ENCODE data around the gene TBC1D25.

The TBC1D25 gene

DNA sequence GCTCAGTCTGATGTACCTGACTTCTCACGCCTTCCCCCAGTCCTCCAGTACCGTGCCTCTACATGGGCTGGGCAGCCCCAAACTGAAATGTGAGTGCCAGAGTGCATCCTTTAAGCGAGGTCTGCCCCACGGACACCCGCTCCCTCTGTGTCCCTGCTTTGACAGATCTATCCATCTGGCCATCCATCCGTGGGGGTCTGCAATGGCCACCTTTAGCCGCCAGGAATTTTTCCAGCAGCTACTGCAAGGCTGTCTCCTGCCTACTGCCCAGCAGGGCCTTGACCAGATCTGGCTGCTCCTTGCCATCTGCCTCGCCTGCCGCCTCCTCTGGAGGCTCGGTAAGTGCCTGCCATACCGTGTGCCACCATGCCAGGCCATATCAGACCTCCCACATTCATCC, 29.9 kb upstream of the TBC1D25 start:
- no peak for DNase-seq
- Histone ChIP-seq H3K79me2 (ENCODE audit: insufficient read depth, low read length) (no peaks in the 10 kb centered on the region), H3K27me3 (ENCODE audit: insufficient read depth, low read length, poor library complexity) (no peaks in the 10 kb centered on the region), H3K4me1 (ENCODE audit: insufficient read depth, low read length) (peaks cover 18% of the 10 kb centered on the region), H3K4me2 (ENCODE audit: insufficient read depth, low read length) (peak overlapping the region; percentile 78), H3K9me3 (ENCODE audit: insufficient read depth, low read length, severe bottlenecking) (no peaks in the 10 kb centered on the region), H3K36me3 (ENCODE audit: insufficient read depth, low read length) (no peaks in the 10 kb centered on the region), H4K20me1 (ENCODE audit: insufficient read depth, low read length) (no peaks in the 10 kb centered on the region), H3K4me3 (ENCODE audit: low read depth in 1 of 2, low read length in 2 of 2) (peak overlapping the region; percentile 51 to 76; a peak in 3 of 4 replicates), H3K27ac (ENCODE audit: low read length) (no peak overlapping the region), H3K9ac (ENCODE audit: low read depth, low read length) (peak overlapping the region; percentile 68), H2AFZ (ENCODE audit: low read depth, low read length) (peak overlapping the region; percentile 85)
- ATAC-seq (ENCODE audit: insufficient read depth, low read depth), result no peak
- no peak for TF ChIP-seq CTCF (IDR thresholded peaks at IDR 0.05; ENCODE audit: borderline replicate concordance, extremely low read depth, low read length, poor library complexity, severe bottlenecking)
- no peak for TF ChIP-seq EZH2 (IDR thresholded peaks at IDR 0.05; ENCODE audit: borderline replicate concordance, low read depth, low read length, severe bottlenecking)

GRCh38 chrX:48511560-48511959, 28.0 kb upstream of the TBC1D25 start:
- DNase-seq, result no peak

GRCh38 chrX:48512371-48512935, 27.1 kb upstream of the TBC1D25 start:
- Histone ChIP-seq H3K36me3 (ENCODE audit: insufficient read depth, low read length) (no peaks in the 10 kb centered on the region), H3K9me3 (ENCODE audit: insufficient read depth, low read length, severe bottlenecking) (no peaks in the 10 kb centered on the region), H3K9ac (ENCODE audit: low read depth, low read length) (no peak overlapping the region), H3K79me2 (ENCODE audit: insufficient read depth, low read length) (no peaks in the 10 kb centered on the region), H3K4me1 (ENCODE audit: insufficient read depth, low read length) (peaks cover 18% of the 10 kb centered on the region), H3K4me2 (ENCODE audit: insufficient read depth, low read length) (no peak overlapping the region), H2AFZ (ENCODE audit: low read depth, low read length) (no peak overlapping the region), H3K27me3 (ENCODE audit: insufficient read depth, low read length, poor library complexity) (no peaks in the 10 kb centered on the region), H4K20me1 (ENCODE audit: insufficient read depth, low read length) (no peaks in the 10 kb centered on the region), H3K4me3 (ENCODE audit: low read depth in 1 of 2, low read length in 2 of 2) (no peak overlapping the region), H3K27ac (ENCODE audit: low read length) (no peak overlapping the region)
- DNase-seq (no peak), ATAC-seq (ENCODE audit: insufficient read depth, low read depth) (no peak)
- no peak for TF ChIP-seq EZH2 (IDR thresholded peaks at IDR 0.05; ENCODE audit: borderline replicate concordance, low read depth, low read length, severe bottlenecking)
- TF ChIP-seq CTCF (IDR thresholded peaks at IDR 0.05; ENCODE audit: borderline replicate concordance, extremely low read depth, low read length, poor library complexity, severe bottlenecking), result no peak

More at GRCh38 chrX:48511560-48511959, 28.0 kb upstream of the TBC1D25 start:
- Histone ChIP-seq H4K20me1 (ENCODE audit: insufficient read depth, low read length) (no peaks in the 10 kb centered on the region), H3K27me3 (ENCODE audit: insufficient read depth, low read length, poor library complexity) (no peaks in the 10 kb centered on the region), H3K4me3 (ENCODE audit: low read depth in 1 of 2, low read length in 2 of 2) (no peak overlapping the region), H3K4me1 (ENCODE audit: insufficient read depth, low read length) (peaks cover 18% of the 10 kb centered on the region), H3K27ac (ENCODE audit: low read length) (no peak overlapping the region), H3K4me2 (ENCODE audit: insufficient read depth, low read length) (no peak overlapping the region), H3K9me3 (ENCODE audit: insufficient read depth, low read length, severe bottlenecking) (no peaks in the 10 kb centered on the region), H3K9ac (ENCODE audit: low read depth, low read length) (no peak overlapping the region), H2AFZ (ENCODE audit: low read depth, low read length) (no peak overlapping the region), H3K79me2 (ENCODE audit: insufficient read depth, low read length) (no peaks in the 10 kb centered on the region), H3K36me3 (ENCODE audit: insufficient read depth, low read length) (no peaks in the 10 kb centered on the region)
- peak; percentile 48 for TF ChIP-seq CTCF (IDR thresholded peaks at IDR 0.05; ENCODE audit: borderline replicate concordance, extremely low read depth, low read length, poor library complexity, severe bottlenecking)
- TF ChIP-seq EZH2 (IDR thresholded peaks at IDR 0.05; ENCODE audit: borderline replicate concordance, low read depth, low read length, severe bottlenecking), result no peak
- no peak for ATAC-seq (ENCODE audit: insufficient read depth, low read depth)
